DOHH2 (cell line): Measurements from ENCODE around the gene C2CD3.

Experiments used
- H3F3A ChIP-seq: fragments of 200-600 bp; sonication (generic), shearing (Covaris generic); 2 replicates; pipeline ENCODE4 v1.6.0; 2016; ENCODE audit warnings: antibody characterized with exemption, mild to moderate bottlenecking; ENCODE audit not compliant: control insufficient read depth, insufficient read depth
- H3K27ac ChIP-seq: fragments of 200-600 bp; sonication (generic); 2 replicates; pipeline ENCODE4 v1.5.1; 2014; ENCODE audit warnings: low read depth, mild to moderate bottlenecking, low read length, moderate library complexity
- H3K27me3 ChIP-seq: fragments of 200-600 bp; sonication (generic); 2 replicates; pipeline ENCODE4 v1.6.1; 2014; ENCODE audit warnings: mild to moderate bottlenecking, low read length, mixed read lengths; ENCODE audit not compliant: control insufficient read depth
- H3K36me3 ChIP-seq: fragments of 200-600 bp; sonication (generic); 2 replicates; pipeline ENCODE4 v1.6.1; 2014; ENCODE audit warnings: mild to moderate bottlenecking, low read length, moderate library complexity, mixed read lengths; ENCODE audit not compliant: control insufficient read depth
- H3K4me1 ChIP-seq: fragments of 200-600 bp; sonication (generic); 2 replicates; pipeline ENCODE4 v1.6.1; 2014; ENCODE audit warnings: mild to moderate bottlenecking, low read length, mixed read lengths; ENCODE audit not compliant: control insufficient read depth
- H3K4me2 ChIP-seq: fragments of 200-600 bp; sonication (generic); 2 replicates; pipeline ENCODE4 v1.6.0; 2014; ENCODE audit warnings: mild to moderate bottlenecking, low read length, moderate library complexity
- H3K4me3 ChIP-seq: fragments of 200-600 bp; sonication (generic); 2 replicates; pipeline ENCODE4 v1.5.1; 2014; ENCODE audit warnings: mild to moderate bottlenecking, low read length, mixed read lengths
- H3K79me2 ChIP-seq: fragments of 200-600 bp; sonication (generic); 2 replicates; pipeline ENCODE4 v1.6.1; 2014; ENCODE audit warnings: mild to moderate bottlenecking, low read length, mixed read lengths; ENCODE audit not compliant: control insufficient read depth
- H3K9me2 ChIP-seq: fragments of 200-600 bp; sonication (generic); replicated peaks from 2 replicates; pipeline ENCODE4 v1.6.1; 2014; ENCODE audit warnings: mild to moderate bottlenecking, low read length, mixed read lengths; ENCODE audit not compliant: control insufficient read depth
- H3K9me3 ChIP-seq: fragments of 200-600 bp; sonication (generic); 2 replicates; pipeline ENCODE4 v1.6.1; 2014; ENCODE audit warnings: antibody characterized with exemption, low read length, mixed read lengths; ENCODE audit not compliant: control insufficient read depth, insufficient read depth
- H4K20me1 ChIP-seq: fragments of 200-600 bp; sonication (generic); 2 replicates; pipeline ENCODE4 v1.6.0; 2014; ENCODE audit warnings: low read depth, mild to moderate bottlenecking, antibody characterized with exemption, low read length, moderate library complexity; ENCODE audit not compliant: control insufficient read depth, insufficient read depth
- CTCF ChIP-seq: fragments of 200-600 bp; sonication (generic); IDR thresholded peaks from one replicate; pipeline ENCODE4 v1.5.1; 2014; ENCODE audit warnings: antibody characterized with exemption, mild to moderate bottlenecking, low read depth, low read length; ENCODE audit not compliant: poor library complexity, severe bottlenecking
- EZH2phosphoT487 ChIP-seq: fragments of 200-600 bp; sonication (generic); IDR thresholded peaks from 2 replicates; pipeline ENCODE4 v1.6.1; 2017; ENCODE audit warnings: borderline replicate concordance, mild to moderate bottlenecking, antibody characterized with exemption, low read length, moderate library complexity, mixed read lengths

The C2CD3 gene

GRCh38 chr11:73971175-73971719 is 199.6 kb downstream of the C2CD3 start:
- Histone ChIP-seq H3K4me2 (no peak overlapping the region), H3K9me3 (no peaks in the 10 kb centered on the region), H3K9me2 (no peaks in the 10 kb centered on the region), H3K27me3 (no peaks in the 10 kb centered on the region), H3F3A (peaks cover 47% of the 10 kb centered on the region), H4K20me1 (0 out of 2 replicates have a peak, but pooled peaks cover under 1% of the 10 kb centered on the region), H3K36me3 (peaks cover 25% of the 10 kb centered on the region), H3K4me3 (no peak overlapping the region), H3K27ac (peak overlapping the region; percentile 3; the same call in 1 of the 2 replicates), H3K4me1 (peaks cover 39% of the 10 kb centered on the region), H3K79me2 (no peaks in the 10 kb centered on the region)
- TF ChIP-seq EZH2phosphoT487 (no peak), CTCF (no peak)

DNA sequence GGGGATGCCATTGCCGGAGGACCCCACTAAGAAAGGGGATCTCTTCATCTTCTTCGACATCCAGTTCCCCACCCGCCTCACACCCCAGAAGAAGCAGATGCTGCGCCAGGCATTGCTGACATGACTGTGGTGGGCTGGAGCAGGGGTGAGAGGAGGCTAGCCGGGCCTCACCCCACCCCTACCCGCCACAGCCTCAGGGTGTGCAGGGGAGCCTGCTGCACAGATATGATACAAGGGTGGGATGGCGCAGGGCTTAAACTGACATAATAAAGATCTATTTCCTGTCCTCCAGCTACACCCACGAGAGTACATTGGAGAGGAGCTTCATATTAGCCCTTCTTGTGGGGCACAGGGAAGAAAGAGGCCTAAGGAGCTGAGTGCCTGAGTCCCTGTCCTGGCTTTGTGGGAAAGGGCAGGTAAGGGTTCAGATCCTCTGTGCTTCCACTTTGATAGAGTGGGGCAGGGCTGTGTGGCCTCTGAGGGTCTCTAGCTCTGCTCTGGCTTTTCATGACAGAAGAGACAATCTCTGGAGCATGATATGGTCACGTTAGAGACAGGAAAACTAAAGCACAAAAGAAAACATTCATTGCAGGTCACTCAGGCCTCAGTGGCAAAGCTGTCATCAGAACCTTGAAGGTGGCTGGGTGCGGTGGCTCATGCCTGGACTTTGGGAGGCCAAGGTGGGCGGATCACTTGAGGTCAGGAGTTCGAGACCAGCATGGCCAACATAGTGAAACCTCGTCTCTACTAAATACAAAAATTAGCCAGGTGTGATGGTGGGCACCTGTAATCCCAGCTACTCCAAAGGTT is 200.6 kb downstream of the C2CD3 start:
- no peaks in the 10 kb centered on the region for H3K9me2 ChIP-seq
- no peaks in the 10 kb centered on the region for H3K9me3 ChIP-seq
- H3K4me1 ChIP-seq, result peaks cover 36% of the 10 kb centered on the region
- H3K27ac ChIP-seq, result no peak overlapping the region
- TF ChIP-seq CTCF (no peak), EZH2phosphoT487 (no peak)
- no peaks in the 10 kb centered on the region for H4K20me1 ChIP-seq
- H3K79me2 ChIP-seq, result no peaks in the 10 kb centered on the region
- H3K4me2 ChIP-seq, result no peak overlapping the region
- peaks cover 37% of the 10 kb centered on the region for H3F3A ChIP-seq
- H3K4me3 ChIP-seq, result no peak overlapping the region
- peaks cover 15% of the 10 kb centered on the region for H3K36me3 ChIP-seq
- H3K27me3 ChIP-seq, result peaks cover 5% of the 10 kb centered on the region; the same call in 1 of the 2 replicates

GRCh38 chr11:73969091-73969490 is 201.7 kb downstream of the C2CD3 start:
- Histone ChIP-seq H3K79me2 (no peaks in the 10 kb centered on the region), H3K4me2 (no peak overlapping the region), H4K20me1 (no peaks in the 10 kb centered on the region), H3F3A (peaks cover 28% of the 10 kb centered on the region), H3K27me3 (peaks cover 6% of the 10 kb centered on the region; the same call in 1 of the 2 replicates), H3K36me3 (peaks cover 4% of the 10 kb centered on the region), H3K4me1 (peaks cover 40% of the 10 kb centered on the region), H3K9me2 (no peaks in the 10 kb centered on the region), H3K9me3 (no peaks in the 10 kb centered on the region), H3K27ac (no peak overlapping the region), H3K4me3 (no peak overlapping the region)
- TF ChIP-seq CTCF (no peak), EZH2phosphoT487 (no peak)
